GM12878 (cell line): ENCODE measurements around the gene CHRNE. TPM values are rescaled to one million over a fixed set of nuclear protein-coding genes. Genes with fewer than 3 reads are reported as not detected.

Experiments
- BCL11A ChIP-seq: IDR thresholded peaks from 2 replicates; pipeline ENCODE4 v1.6.1; 2011; ENCODE audit warnings: low read depth, low read length
- E4F1 ChIP-seq: fragments of 450-650 bp; IDR thresholded peaks from 2 replicates; pipeline ENCODE4 v1.6.1; 2018; ENCODE audit warnings: borderline replicate concordance, mild to moderate bottlenecking; ENCODE audit not compliant: partially characterized antibody
- FOXK2 ChIP-seq: fragments of 450-650 bp; IDR thresholded peaks from 2 replicates; pipeline ENCODE4 v1.6.1; 2017; ENCODE audit warnings: mild to moderate bottlenecking, moderate library complexity
- KAT2A ChIP-seq: conservative IDR thresholded peaks from 2 replicates; pipeline ENCODE4 v1.6.1; 2011; ENCODE audit warnings: low read depth, low read length; ENCODE audit not compliant: control insufficient read depth
- MEF2A ChIP-seq: IDR thresholded peaks from 2 replicates; pipeline ENCODE4 v1.6.1; 2011; ENCODE audit warnings: low read depth, mild to moderate bottlenecking, low read length, moderate library complexity; ENCODE audit not compliant: insufficient read depth
- MYB ChIP-seq: fragments of 150-350 bp; IDR thresholded peaks from 2 replicates; pipeline ENCODE4 v1.6.1; 2014; ENCODE audit warnings: mild to moderate bottlenecking, low read depth, low read length, borderline replicate concordance
- PBX3 ChIP-seq: IDR thresholded peaks from 2 replicates; pipeline ENCODE4 v1.6.1; 2011; ENCODE audit warnings: mild to moderate bottlenecking, low read depth, low read length, moderate library complexity; ENCODE audit not compliant: insufficient replicate concordance
- POLR2A ChIP-seq: IDR thresholded peaks from 2 replicates; pipeline ENCODE4 v1.6.1; 2011; ENCODE audit warnings: low read depth, mild to moderate bottlenecking, low read length
- POLR2AphosphoS5 ChIP-seq: IDR thresholded peaks from 2 replicates; pipeline ENCODE4 v1.6.1; 2011; ENCODE audit warnings: mild to moderate bottlenecking, low read length, inconsistent platforms
- RUNX3 ChIP-seq: IDR thresholded peaks from 2 replicates; pipeline ENCODE4 v1.6.1; 2012; ENCODE audit warnings: low read length, inconsistent platforms
- SMAD1 ChIP-seq: fragments of 450-650 bp; IDR thresholded peaks from 2 replicates; pipeline ENCODE4 v1.6.1; 2018; ENCODE audit warnings: mild to moderate bottlenecking, low read depth; ENCODE audit not compliant: partially characterized antibody
- STAT1 ChIP-seq: fragments of 450-650 bp; conservative IDR thresholded peaks from 2 replicates; pipeline ENCODE4 v1.6.1; 2014; ENCODE audit warnings: antibody characterized with exemption, mild to moderate bottlenecking
- SUZ12 ChIP-seq: fragments of 200-600 bp; sonication (generic); IDR thresholded peaks from one replicate; pipeline ENCODE4 v1.6.1; 2018; ENCODE audit warnings: antibody characterized with exemption, mild to moderate bottlenecking; ENCODE audit not compliant: unreplicated experiment
- TCF3 ChIP-seq: IDR thresholded peaks from 2 replicates; pipeline ENCODE4 v1.6.1; 2012; ENCODE audit warnings: low read depth, mild to moderate bottlenecking, low read length, borderline replicate concordance; ENCODE audit not compliant: insufficient read depth
- USF2 ChIP-seq: IDR thresholded peaks from 2 replicates; pipeline ENCODE4 v1.6.1; 2011; ENCODE audit warnings: low read depth, low read length, improper control_type of control experiment, borderline replicate concordance
- ZBTB11 ChIP-seq: fragments of 450-650 bp; formaldehyde crosslinking; IDR thresholded peaks from 2 replicates; pipeline ENCODE4 v1.5.0; 2022; ENCODE audit warnings: mild to moderate bottlenecking, missing genetic modification characterization
- ZBTB40 ChIP-seq: fragments of 450-650 bp; IDR thresholded peaks from 2 replicates; pipeline ENCODE4 v1.6.1; 2016; ENCODE audit warnings: mild to moderate bottlenecking, moderate library complexity, borderline replicate concordance
- polyA plus RNA-seq, 11 experiments: library from polyadenylated mRNA; depleted of rRNA in 4 of 11; unstranded in 6 of 11; stranded (reverse) in 5 of 11; fragments of >200 nt; fragmentation: Nextera tagmentation in 4 of 11; fragmentation: Illumina TruSeq in 1 of 11; extraction: Ambion mirVana in 4 of 11; extraction: Trizol in 1 of 11; gene quantifications; 1 replicate in 1 of 11; 2 replicates in 10 of 11; pipeline versions ENCODE4 v1.2.1 to v1.2.3, GENCODE V29; 2011 to 2016; ENCODE audit warnings: inconsistent platforms in 2 of 11, missing spikeins in 2 of 11, low read depth in 1 of 11
- total RNA-seq, 4 experiments: library from RNA; depleted of rRNA in 3 of 4; stranded (reverse); fragments of >200 nt in 3 of 4; fragmentation: Illumina TruSeq in 1 of 4; extraction: Trizol in 1 of 4; gene quantifications; 2 replicates each; pipeline versions ENCODE4 v1.2.1 to v1.2.3, GENCODE V29; 2013 to 2021

The CHRNE gene
- total and polyA plus RNA-seq, 10 of the 15 experiments (the other 5 are each of a cell fraction or from before 2014, with no cell fraction given): 0.05 to 0.11 (median 0.08) TPM; not detected in 6

GRCh38 chr17:4944554-4945175 is 41.8 kb upstream of the CHRNE start (continued):
- TF ChIP-seq PBX3: peak; percentile 47
- no peak for TF ChIP-seq STAT1
- no peak for TF ChIP-seq FOXK2
- peak; percentile 28 for TF ChIP-seq SMAD1
- TF ChIP-seq E4F1: no peak
- no peak for TF ChIP-seq RUNX3
- no peak for TF ChIP-seq KAT2A
- 0 out of 2 replicates have a peak, but pooled peaks have one; percentile 42 for TF ChIP-seq BCL11A
- TF ChIP-seq MEF2A: 0 out of 2 replicates have a peak, but pooled peaks have one; percentile 7
- no peak for TF ChIP-seq ZBTB40
- TF ChIP-seq MYB: no peak
- TF ChIP-seq POLR2A: peak; percentile 91
- no peak for TF ChIP-seq ZBTB11 (CRISPR knock-in tag)
- peak; percentile 77 for TF ChIP-seq POLR2AphosphoS5
- TF ChIP-seq TCF3: 0 out of 2 replicates have a peak, but pooled peaks have one; percentile 38
- TF ChIP-seq SUZ12: no peak
- TF ChIP-seq USF2: no peak
